K562 (cell line): ENCODE results near the gene MED17. TPM values are rescaled to one million over a fixed set of nuclear protein-coding genes. Genes with fewer than 3 reads are reported as not detected.

ENCODE experiments used
- CBX8 ChIP-seq: fragments of 200-600 bp; sonication (generic); IDR thresholded peaks from 2 replicates; pipeline ENCODE4 v1.6.1; 2012; ENCODE audit warnings: borderline replicate concordance, mixed run types, low read depth, mild to moderate bottlenecking, moderate library complexity, mixed read lengths, low read length, control low read depth, inconsistent platforms; ENCODE audit not compliant: poor library complexity, severe bottlenecking; ENCODE audit errors: extremely low read depth
- HLTF ChIP-seq: fragments of 450-650 bp; IDR thresholded peaks from 2 replicates; pipeline ENCODE4 v1.6.1; 2016
- HMGN3 ChIP-seq: IDR thresholded peaks from 2 replicates; pipeline ENCODE4 v1.6.1; 2011; ENCODE audit warnings: borderline replicate concordance, low read depth, mild to moderate bottlenecking, mixed read lengths, low read length; ENCODE audit not compliant: insufficient read length; ENCODE audit errors: extremely low read depth
- MTF1 ChIP-seq: fragments of 250-450 bp; sonication (Bioruptor Pico); IDR thresholded peaks from 2 replicates; pipeline ENCODE4 v1.9.0; 2021; ENCODE audit warnings: moderate library complexity, mild to moderate bottlenecking, inconsistent platforms, borderline replicate concordance
- NFATC3 ChIP-seq: fragments of 450-650 bp; IDR thresholded peaks from 2 replicates; pipeline ENCODE4 v1.6.1; 2017; ENCODE audit warnings: mild to moderate bottlenecking
- NFE2 ChIP-seq: IDR thresholded peaks from 2 replicates; pipeline ENCODE4 v1.6.1; 2014; ENCODE audit warnings: antibody characterized with exemption, low read depth
- PTTG1 ChIP-seq: fragments of 450-650 bp; IDR thresholded peaks from 2 replicates; pipeline ENCODE4 v1.6.1; 2016; ENCODE audit warnings: low read depth, mild to moderate bottlenecking, missing genetic modification characterization, missing compliant biosample characterization
- PYGO2 ChIP-seq: fragments of 450-650 bp; IDR thresholded peaks from 2 replicates; pipeline ENCODE4 v1.6.1; 2016; ENCODE audit warnings: mild to moderate bottlenecking, missing genetic modification characterization, moderate library complexity, missing compliant biosample characterization
- SIN3A ChIP-seq, 2 experiments: fragments of 150-350 bp in 1 of 2; IDR thresholded peaks; 2 replicates each; pipeline ENCODE4 v1.6.1; 2011 to 2016; ENCODE audit warnings: borderline replicate concordance in 2 of 2, low read depth in 2 of 2, low read length in 2 of 2, mild to moderate bottlenecking in 2 of 2, moderate library complexity in 2 of 2; ENCODE audit not compliant: control insufficient read depth in 1 of 2
- STAT5A ChIP-seq: IDR thresholded peaks from 2 replicates; pipeline ENCODE4 v1.6.1; 2012; ENCODE audit warnings: low read length, inconsistent platforms, borderline replicate concordance
- TCF3 ChIP-seq: sonication (generic); formaldehyde crosslinking; IDR thresholded peaks from 2 replicates; pipeline ENCODE4 v1.4.0; 2020; ENCODE audit warnings: mild to moderate bottlenecking, missing genetic modification reagents
- TCF7L2 ChIP-seq: fragments of 150-350 bp; IDR thresholded peaks from 2 replicates; pipeline ENCODE4 v1.6.1; 2016; ENCODE audit warnings: low read depth, mild to moderate bottlenecking, low read length, moderate library complexity
- THRAP3 ChIP-seq: fragments of 450-650 bp; IDR thresholded peaks from 2 replicates; pipeline ENCODE4 v1.6.1; 2016; ENCODE audit warnings: mild to moderate bottlenecking, inconsistent platforms, borderline replicate concordance
- ZNF124 ChIP-seq: sonication (generic); formaldehyde crosslinking; IDR thresholded peaks from 2 replicates; pipeline ENCODE4 v1.8.1; 2022; ENCODE audit warnings: missing genetic modification reagents
- ZNF311 ChIP-seq: fragments of 250-450 bp; sonication (Bioruptor Pico); IDR thresholded peaks from 2 replicates; pipeline ENCODE4 v1.4.0; 2020; ENCODE audit warnings: mild to moderate bottlenecking, moderate library complexity
- ZNF717 ChIP-seq: fragments of 250-450 bp; sonication (Bioruptor Pico); IDR thresholded peaks from 2 replicates; pipeline ENCODE4 v1.5.0; 2021
- polyA plus RNA-seq, 8 experiments: library from polyadenylated mRNA; depleted of rRNA in 4 of 8; stranded (reverse) in 5 of 8; unstranded in 3 of 8; fragments of >200 nt; fragmentation: Nextera tagmentation in 2 of 8; fragmentation: Illumina TruSeq in 1 of 8; extraction: Ambion mirVana in 2 of 8; extraction: Trizol in 1 of 8; gene quantifications; 2 replicates each; pipeline versions ENCODE4 v1.2.1 to v1.2.3, GENCODE V29; 2011 to 2014; ENCODE audit warnings: inconsistent platforms in 1 of 8, missing spikeins in 1 of 8
- total RNA-seq, 7 experiments: library from RNA; depleted of rRNA in 6 of 7; stranded (reverse); fragments of >200 nt in 6 of 7; fragmentation: Illumina TruSeq in 2 of 7; extraction: Trizol in 2 of 7; gene quantifications; 2 replicates each; pipeline versions ENCODE4 v1.2.1 to v1.2.3, GENCODE V29; 2011 to 2021; ENCODE audit warnings: low replicate concordance in 1 of 7
- TF ChIP-seq, protein P1 (sequence below): IDR thresholded peaks from 3 replicates; pipeline ENCODE4 v1.6.1; 2011; ENCODE audit warnings: borderline replicate concordance, mild to moderate bottlenecking, moderate library complexity; ENCODE audit not compliant: insufficient read length; ENCODE audit errors: extremely low read depth
- TF ChIP-seq, protein P2 (sequence below): fragments of 250-450 bp; sonication (Bioruptor Pico); IDR thresholded peaks from 2 replicates; pipeline ENCODE4 v1.8.0; 2022; ENCODE audit warnings: moderate library complexity, mild to moderate bottlenecking, inconsistent platforms
- TF ChIP-seq, protein P3 (sequence below): fragments of 450-650 bp; formaldehyde crosslinking; IDR thresholded peaks from 2 replicates; pipeline ENCODE4 v1.4.0; 2020; ENCODE audit warnings: mild to moderate bottlenecking, mixed read lengths

Gene MED17
- total and polyA plus RNA-seq, 9 of the 15 experiments (the other 6 are each of a cell fraction or from before 2014, with no cell fraction given), result 6.7 to 34.7 (median 26.8) TPM

- TF ChIP-seq, protein P1, sequence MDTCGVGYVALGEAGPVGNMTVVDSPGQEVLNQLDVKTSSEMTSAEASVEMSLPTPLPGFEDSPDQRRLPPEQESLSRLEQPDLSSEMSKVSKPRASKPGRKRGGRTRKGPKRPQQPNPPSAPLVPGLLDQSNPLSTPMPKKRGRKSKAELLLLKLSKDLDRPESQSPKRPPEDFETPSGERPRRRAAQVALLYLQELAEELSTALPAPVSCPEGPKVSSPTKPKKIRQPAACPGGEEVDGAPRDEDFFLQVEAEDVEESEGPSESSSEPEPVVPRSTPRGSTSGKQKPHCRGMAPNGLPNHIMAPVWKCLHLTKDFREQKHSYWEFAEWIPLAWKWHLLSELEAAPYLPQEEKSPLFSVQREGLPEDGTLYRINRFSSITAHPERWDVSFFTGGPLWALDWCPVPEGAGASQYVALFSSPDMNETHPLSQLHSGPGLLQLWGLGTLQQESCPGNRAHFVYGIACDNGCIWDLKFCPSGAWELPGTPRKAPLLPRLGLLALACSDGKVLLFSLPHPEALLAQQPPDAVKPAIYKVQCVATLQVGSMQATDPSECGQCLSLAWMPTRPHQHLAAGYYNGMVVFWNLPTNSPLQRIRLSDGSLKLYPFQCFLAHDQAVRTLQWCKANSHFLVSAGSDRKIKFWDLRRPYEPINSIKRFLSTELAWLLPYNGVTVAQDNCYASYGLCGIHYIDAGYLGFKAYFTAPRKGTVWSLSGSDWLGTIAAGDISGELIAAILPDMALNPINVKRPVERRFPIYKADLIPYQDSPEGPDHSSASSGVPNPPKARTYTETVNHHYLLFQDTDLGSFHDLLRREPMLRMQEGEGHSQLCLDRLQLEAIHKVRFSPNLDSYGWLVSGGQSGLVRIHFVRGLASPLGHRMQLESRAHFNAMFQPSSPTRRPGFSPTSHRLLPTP, result no peak
- no peak for TF ChIP-seq ZNF124 (CRISPR knock-in tag)
- TF ChIP-seq TCF3 (CRISPR knock-in tag), result no peak; the same call in 1 of the 2 replicates
- peak; percentile 60 to 63; a peak in 2 of 4 replicates for TF ChIP-seq SIN3A (IDR thresholded peaks at IDR 0.05; ENCODE audit: borderline replicate concordance in 2 of 2, control insufficient read depth in 1 of 2, low read depth in 2 of 2, low read length in 2 of 2)
- TF ChIP-seq MTF1, result no peak
- TF ChIP-seq THRAP3, result 0 out of 2 replicates have a peak, but pooled peaks have one; percentile 22
- no peak for TF ChIP-seq ZNF311
- TF ChIP-seq HMGN3, result peak; percentile 64
- TF ChIP-seq NFE2, result no peak
- TF ChIP-seq TCF7L2, result no peak
- TF ChIP-seq PTTG1 (tag), result no peak
- 0 out of 2 replicates have a peak, but pooled peaks have one; percentile 15 for TF ChIP-seq NFATC3
- no peak for TF ChIP-seq CBX8
- TF ChIP-seq, protein P2, sequence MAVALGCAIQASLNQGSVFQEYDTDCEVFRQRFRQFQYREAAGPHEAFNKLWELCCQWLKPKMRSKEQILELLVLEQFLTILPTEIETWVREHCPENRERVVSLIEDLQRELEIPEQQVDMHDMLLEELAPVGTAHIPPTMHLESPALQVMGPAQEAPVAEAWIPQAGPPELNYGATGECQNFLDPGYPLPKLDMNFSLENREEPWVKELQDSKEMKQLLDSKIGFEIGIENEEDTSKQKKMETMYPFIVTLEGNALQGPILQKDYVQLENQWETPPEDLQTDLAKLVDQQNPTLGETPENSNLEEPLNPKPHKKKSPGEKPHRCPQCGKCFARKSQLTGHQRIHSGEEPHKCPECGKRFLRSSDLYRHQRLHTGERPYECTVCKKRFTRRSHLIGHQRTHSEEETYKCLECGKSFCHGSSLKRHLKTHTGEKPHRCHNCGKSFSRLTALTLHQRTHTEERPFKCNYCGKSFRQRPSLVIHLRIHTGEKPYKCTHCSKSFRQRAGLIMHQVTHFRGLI (CRISPR knock-in tag), result no peak
- TF ChIP-seq PYGO2 (tag), result no peak
- TF ChIP-seq HLTF, result no peak
- no peak for TF ChIP-seq STAT5A
- no peak for TF ChIP-seq ZNF717 (CRISPR knock-in tag)
- TF ChIP-seq, protein P3, sequence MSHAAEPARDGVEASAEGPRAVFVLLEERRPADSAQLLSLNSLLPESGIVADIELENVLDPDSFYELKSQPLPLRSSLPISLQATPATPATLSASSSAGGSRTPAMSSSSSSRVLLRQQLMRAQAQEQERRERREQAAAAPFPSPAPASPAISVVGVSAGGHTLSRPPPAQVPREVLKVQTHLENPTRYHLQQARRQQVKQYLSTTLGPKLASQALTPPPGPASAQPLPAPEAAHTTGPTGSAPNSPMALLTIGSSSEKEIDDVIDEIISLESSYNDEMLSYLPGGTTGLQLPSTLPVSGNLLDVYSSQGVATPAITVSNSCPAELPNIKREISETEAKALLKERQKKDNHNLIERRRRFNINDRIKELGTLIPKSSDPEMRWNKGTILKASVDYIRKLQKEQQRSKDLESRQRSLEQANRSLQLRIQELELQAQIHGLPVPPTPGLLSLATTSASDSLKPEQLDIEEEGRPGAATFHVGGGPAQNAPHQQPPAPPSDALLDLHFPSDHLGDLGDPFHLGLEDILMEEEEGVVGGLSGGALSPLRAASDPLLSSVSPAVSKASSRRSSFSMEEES, result no peak
These were observed 42.8 kb upstream of the MED17 start, which contains the start of the genes C11orf54 and TAF1D (continued) for GRCh38 chr11:93741094-93741881.
